ENCODE measurements around the gene CST9L.

- no peak for TF ChIP-seq CTCF (IDR thresholded peaks at IDR 0.05)
- no peak for TF ChIP-seq POLR2A (IDR thresholded peaks at IDR 0.05)
- TF ChIP-seq EP300 (IDR thresholded peaks at IDR 0.05; ENCODE audit: low read depth), result no peak
These were observed at the start of gene CST9L for GRCh38 chr20:23568320-23568970.
